Raji (cell line): ENCODE measurements around the gene GAS7.

ENCODE experiments used
- POLR2A ChIP-seq: IDR thresholded peaks from 2 replicates; pipeline ENCODE4 v1.6.1; 2011; ENCODE audit warnings: low read depth, low read length, control low read depth; ENCODE audit not compliant: insufficient read depth

Gene GAS7

DNA sequence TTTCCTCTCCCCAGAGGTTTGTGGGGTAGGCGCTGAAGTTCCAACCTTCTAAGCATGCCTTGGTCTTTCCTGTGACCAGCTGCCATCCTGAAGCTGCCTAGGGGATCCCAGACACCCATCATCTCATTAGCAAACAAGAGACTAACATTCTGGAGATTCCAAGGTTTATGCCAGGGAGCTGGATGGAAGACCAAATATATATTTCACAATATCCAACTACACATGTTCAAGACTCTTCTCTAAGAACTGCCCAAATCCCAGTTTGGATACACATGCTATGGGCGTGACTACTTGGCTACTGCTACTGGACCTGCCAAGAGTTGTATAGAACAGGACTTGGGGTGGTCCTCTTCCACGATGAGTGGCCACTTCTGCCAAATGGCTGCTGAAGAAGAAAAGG lies 200.3 kb downstream of the GAS7 start:
- no peak for TF ChIP-seq POLR2A

DNA sequence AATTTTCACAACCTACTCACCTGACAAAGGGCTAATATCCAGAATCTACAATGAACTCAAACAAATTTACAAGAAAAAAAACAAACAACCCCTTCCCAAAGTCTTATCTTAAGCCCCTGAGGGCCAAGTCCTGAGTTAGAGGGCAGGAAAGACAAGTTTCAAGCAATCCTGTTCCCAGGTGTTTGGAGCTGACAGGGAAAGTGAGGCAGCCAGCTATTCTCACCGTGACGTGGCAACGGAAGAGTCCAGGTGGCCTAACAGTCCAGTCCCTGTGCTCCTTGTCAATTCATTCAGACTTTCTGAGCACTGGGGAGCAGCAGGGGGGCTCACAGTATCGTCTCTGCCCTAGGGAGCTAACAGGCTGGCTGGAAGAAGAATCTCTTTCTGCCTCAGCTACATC lies 203.6 kb downstream of the GAS7 start:
- TF ChIP-seq POLR2A, result no peak

DNA sequence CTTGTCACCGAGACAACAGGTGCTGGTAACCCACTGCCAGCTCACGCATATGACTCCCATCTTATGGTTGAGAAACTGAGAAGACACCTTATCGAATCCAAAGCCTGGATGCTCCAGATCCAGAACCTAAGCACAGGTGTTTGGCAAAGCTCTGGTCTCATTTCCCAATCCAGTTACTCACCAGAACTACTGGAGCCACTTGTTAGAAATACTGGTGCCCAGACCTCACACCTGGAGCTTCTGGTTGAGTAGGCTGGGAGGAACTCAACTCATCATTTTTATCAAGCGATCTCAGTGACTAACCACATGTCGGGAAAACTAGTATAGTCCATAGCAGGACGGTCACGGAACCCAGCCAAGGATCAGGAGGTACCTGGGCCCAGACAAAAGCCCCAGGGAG lies 206.6 kb downstream of the GAS7 start:
- TF ChIP-seq POLR2A, result no peak

DNA sequence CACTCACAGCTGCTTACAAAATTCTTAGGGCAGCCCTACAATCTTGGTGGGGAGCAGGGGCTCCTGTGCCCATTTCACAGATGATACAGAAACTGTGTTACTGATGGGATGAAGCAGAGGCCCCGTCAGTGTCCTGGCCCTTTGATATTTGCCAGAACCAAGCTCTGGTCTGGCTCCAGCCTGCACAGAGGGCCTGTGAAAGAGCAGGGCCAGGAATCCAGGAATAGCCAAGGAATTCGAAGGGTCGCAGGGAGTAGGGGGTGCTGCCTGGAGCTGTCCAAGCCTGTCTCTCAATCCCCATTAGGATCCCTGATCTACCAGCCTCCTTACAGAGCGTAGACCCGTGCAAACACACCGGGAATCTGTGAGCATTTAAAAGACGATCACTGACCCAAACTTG lies 207.1 kb downstream of the GAS7 start:
- no peak for TF ChIP-seq POLR2A

DNA sequence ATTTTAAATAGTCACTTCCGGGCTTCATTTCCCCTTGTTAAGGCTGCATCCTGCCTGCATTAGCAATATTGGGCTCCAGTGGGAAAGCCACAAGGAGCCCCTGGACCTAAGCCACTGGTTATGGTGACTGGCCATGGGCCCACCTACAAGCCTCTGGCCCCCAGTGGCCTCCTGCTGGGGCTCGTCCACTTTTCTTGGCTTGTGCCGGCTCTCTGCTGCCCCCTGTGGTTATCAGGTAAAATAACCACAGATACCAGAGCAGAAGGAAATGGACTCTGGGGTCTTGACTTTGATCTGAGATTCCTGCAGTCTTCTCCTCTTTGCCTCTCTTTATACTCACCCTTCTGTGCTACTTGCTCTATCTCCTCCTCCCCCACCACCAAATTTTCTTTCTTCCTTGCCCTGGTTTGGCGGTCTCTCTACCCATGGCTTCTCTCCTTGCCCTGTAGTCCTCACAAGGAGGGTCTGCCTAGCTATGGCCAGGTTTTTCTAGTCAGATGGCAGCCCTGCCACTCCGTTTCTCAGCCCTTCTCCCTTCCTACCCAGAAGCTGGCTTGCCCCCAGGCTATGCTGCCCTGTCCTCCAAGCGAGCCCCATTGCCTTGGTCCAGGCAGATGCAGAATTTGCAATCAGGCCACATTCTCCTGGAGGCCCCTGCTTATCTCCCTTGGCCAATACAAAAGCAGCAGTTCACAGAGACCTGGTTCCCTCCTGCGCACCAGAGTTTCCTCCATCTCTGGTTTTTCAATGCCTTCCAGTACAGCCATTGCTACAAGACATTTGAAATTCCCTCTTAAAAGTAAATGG lies 210.4 kb downstream of the GAS7 start:
- TF ChIP-seq POLR2A, result no peak

DNA sequence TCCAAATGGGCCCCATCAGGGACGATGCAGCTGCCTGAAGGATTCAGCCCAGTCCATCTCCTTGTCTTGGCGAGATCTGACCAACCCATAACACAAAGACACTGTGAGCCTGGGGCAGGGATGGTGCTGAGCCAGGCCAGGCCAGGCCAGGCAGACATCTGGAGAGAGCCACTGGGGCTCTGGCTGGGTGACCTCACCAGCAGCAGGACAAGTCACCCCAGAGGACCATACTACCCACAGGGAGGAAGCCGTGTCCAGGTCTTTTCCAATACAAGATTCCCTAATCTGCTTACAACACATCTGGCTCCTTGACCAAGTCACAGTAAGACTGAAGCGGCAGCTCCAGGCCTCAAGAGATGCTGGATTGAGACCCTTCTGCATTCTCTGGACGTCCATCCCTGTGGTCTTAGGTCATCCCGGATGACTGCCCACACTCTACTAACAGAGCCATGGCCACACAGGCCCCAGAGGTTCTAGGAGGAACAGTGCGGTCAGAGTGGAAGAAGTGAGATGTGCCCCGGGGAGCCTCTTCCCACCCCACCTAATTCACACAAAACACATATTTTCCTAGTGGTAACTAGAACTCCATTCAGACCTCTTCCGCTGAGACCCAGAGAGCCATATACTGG lies 211.5 kb downstream of the GAS7 start:
- no peak for TF ChIP-seq POLR2A

DNA sequence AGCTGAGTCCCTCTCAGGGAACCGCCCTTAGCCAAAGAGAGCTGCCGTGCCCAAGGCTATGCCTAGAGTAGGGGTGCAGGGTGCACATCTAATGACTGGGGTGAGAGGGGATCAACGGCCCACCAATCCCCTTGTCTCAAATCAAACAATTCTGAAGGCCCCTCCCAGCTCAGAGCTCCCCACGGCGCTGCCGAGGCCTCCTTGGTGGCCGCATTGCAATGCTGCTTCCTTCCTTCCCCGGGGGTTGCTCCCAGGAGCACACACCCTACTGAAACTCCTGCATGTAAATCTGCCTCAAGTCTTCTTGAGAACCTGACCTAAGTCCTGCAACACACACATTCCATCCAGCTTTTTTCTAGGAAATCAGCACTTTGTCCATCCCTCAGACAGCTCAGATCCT lies 212.8 kb downstream of the GAS7 start:
- TF ChIP-seq POLR2A, result no peak

DNA sequence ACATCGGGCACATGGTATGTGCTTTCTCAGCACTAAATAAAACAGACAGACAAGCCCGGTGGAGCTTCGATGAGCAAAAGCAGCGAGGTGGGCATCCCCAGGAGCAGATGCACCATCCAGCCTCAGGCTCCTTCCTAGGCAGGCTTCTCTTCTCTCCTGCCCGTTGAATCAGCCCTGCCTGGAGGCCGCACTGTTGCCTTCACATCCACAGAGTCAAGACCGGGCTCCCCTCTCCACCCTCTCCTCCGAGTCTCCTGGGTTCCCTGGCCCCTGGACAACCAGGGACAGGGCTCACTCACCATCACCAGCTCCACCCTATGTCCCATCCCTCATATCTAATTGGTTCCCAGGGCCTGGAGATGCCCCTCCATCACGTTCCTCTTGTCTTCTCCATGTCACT lies 213.6 kb downstream of the GAS7 start:
- TF ChIP-seq POLR2A, result no peak

DNA sequence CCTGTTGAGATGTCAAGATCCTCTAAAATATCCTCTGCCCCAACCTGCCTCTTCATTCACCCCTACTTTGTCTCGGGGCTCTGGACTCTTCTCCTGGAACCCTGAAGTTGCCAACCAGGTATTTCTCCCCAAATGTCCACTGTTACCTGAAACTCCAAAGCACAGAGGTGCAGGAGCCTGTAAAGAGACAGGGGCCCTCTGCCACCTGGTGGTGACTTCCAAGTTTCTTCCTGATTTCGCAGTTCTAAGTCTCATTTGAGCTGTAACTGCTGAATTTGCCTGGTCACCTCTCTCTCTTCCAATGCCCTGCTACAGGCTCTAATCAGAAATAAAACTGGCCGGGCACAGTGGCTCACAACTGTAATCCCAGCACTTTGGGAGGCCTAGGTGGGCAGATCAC lies 216.2 kb downstream of the GAS7 start:
- no peak for TF ChIP-seq POLR2A

DNA sequence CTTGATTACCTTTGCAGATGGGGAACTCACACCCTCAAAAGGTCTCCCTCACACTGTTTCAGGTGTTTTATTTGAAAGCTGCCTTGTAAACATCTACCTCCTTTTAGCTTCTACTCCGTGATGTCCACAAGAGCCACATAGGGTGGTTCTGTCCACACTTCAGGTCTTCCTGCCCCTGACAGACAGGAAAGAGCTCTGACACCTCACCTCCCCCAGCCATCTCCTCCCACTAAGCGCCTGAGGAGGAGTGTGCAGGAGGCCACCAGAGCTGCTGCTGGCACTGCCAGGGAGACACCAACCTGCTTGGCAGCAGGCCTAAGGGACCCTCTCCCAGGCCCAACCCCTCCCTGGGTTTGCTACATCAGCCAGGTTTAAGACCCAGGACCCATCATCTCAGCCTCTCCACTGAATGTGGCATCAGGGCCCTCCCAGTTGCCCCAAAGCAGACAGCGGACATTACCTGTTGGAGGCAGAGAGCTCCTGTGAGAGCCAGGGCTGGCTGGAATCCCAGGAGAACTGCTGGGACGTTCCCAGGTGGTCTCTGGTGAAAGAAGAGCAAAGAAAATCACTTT lies 217.0 kb downstream of the GAS7 start:
- TF ChIP-seq POLR2A, result no peak

DNA sequence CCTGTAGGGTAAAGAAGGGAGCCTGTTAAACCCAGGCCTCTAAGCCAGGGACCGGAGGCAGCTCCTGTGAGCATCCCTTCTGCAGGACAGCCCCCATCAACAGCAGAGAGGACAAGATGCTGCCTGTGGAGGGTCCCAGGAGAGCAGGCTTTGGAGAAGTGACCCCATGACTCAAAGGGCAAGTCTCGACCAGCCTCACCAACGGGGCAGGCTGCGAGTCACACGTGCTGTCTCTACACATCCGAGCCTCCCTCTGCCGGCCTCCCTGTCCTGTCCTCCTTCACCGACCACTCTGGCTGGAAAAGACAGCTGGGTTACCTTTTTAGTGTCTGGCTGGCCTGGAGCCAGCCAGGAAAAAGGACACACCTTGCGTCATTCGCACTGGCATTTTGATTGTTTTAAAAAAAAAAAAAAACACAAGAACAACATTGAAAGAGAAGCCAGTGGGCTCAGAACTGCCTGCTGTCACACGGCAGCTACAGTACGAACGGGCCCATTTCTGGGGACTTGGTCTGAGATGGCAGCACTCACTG lies 218.9 kb downstream of the GAS7 start:
- no peak for TF ChIP-seq POLR2A

DNA sequence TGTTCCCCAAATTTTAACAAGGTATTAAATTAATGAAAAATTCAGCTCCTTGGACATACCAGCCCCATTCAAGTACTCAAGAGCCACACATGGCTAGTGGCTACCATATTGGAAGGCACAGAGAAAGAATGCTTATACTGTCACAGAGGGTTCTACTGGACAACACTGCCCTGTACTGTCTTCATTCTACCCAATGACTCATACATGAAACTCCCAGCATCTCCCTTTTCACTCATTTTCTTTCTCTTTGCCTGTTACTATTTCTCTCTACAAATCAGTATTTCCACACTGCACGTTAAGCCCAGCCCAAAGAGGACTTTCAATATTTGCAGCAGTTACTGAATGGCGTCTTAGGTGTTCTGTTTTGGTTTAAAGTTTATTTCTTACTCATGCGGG lies 221.2 kb downstream of the GAS7 start:
- TF ChIP-seq POLR2A, result no peak

DNA sequence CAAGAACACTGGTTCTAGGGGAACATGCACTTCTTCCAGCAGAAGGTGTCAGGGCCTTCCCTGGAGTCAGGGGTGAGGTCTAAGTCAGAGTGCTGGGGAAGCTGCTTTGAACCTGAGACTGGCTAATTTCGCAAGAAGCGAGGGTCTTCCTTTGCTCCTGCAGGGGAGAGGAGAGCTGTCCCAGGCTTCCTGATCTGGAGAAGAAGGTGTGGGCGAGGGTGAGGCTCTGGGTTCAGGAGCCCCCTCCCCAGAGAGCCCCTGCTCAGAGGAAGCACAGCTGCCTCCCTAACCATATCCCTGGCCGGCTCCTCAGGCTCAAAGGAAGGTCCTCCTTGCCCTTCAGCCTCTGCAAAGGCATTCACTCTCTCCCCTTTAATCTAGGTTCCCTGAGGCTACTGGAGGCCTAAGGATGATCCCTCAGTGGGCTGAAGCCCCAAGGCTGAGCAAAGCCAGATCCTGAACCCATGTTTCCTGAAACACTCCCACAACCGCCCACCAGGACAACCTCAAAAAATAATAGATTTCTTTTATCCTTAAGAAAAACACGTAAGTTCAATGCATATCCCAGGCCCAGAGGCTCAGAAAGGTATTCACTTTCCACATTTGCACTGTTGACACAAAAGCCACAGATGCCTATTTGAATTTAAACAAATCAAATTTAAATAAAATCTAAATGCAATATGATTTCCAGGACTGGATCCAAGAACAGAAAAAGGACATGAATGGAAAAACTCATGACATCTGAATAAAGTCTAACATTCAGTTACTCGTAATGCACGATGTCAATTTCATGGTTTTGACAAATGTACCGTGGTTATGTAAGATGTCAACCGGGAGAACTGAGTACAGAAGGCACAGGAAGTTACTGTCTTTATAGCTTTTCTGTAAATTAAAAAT lies 221.9 kb downstream of the GAS7 start:
- no peak for TF ChIP-seq POLR2A

DNA sequence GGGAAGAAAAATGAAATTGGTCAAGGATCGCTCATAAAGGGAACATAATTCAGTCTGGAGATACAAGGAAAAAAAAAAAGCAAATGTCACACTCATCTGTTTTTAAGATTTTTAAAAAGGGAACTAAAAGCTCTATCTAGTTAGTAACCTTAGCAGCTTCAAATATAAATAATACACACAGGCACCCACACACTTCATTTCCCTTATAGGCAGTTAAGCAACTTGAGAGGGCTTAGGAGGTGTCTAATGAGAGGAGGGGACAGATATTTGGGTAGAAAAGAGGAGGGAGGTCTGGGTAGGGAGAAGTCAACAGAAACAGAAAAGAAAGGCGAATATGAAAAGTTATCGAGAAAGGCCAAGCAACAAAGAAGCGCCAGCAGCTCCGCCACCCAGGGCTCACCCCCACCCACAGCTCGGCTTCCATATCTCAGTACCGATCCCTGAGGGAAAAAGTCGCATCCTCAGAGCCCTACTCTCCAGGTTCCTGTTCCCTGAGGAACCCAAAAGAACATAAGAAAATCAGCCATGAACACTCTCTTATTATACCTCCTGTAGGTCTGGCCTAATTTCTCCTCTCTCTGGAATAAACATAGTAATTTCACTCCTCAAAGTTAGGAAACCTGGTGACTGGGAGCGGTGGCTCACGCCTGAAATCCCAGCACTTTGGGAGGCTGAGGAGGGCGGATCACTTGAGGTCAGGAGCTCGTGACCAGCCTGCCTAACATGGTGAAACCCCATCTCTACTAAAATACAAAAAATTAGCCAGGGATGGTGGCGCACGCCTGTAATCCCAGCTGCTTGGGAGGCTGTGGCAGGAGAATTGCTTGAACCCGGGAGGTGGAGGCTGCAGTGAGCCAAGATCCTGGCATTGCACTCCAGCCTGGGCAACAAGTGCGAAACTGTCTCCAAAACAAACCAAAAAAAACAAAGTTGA lies 223.7 kb downstream of the GAS7 start:
- no peak for TF ChIP-seq POLR2A
